HepG2 (cell line): ENCODE measurements around the gene SEL1L2.

Experiments
- CTCF ChIP-seq: sonication (generic); formaldehyde crosslinking; IDR thresholded peaks from 2 replicates; pipeline ENCODE4 v1.5.0; 2020; ENCODE audit warnings: mild to moderate bottlenecking, missing genetic modification reagents, moderate library complexity
- DMAP1 ChIP-seq: IDR thresholded peaks from 2 replicates; pipeline ENCODE4 v1.6.1; 2016
- GATAD2A ChIP-seq: IDR thresholded peaks from 2 replicates; pipeline ENCODE4 v1.6.1; 2016
- MAX ChIP-seq: IDR thresholded peaks from 2 replicates; pipeline ENCODE4 v1.6.1; 2012; ENCODE audit warnings: inconsistent platforms
- MLLT10 ChIP-seq: sonication (generic); formaldehyde crosslinking; IDR thresholded peaks from 2 replicates; pipeline ENCODE4 v1.4.0; 2020; ENCODE audit warnings: missing genetic modification reagents
- POLR2A ChIP-seq, 2 experiments: IDR thresholded peaks; 2 replicates each; pipeline ENCODE4 v1.6.1; 2011; ENCODE audit warnings: low read depth in 2 of 2, low read length in 2 of 2, mild to moderate bottlenecking in 1 of 2, moderate library complexity in 1 of 2; ENCODE audit not compliant: insufficient read depth in 1 of 2
- RELA ChIP-seq: sonication (generic); formaldehyde crosslinking; IDR thresholded peaks from 2 replicates; pipeline ENCODE4 v1.4.0; 2020; ENCODE audit warnings: missing genetic modification reagents
- SP2 ChIP-seq: sonication (generic); formaldehyde crosslinking; IDR thresholded peaks from 2 replicates; pipeline ENCODE4 v1.5.1; 2020; ENCODE audit warnings: mild to moderate bottlenecking, missing genetic modification reagents
- TCF12 ChIP-seq, 2 experiments: fragments of 450-650 bp in 1 of 2; sonication (generic) in 1 of 2; formaldehyde crosslinking in 1 of 2; IDR thresholded peaks; 2 replicates each; pipeline versions ENCODE4 v1.6.1 to v1.8.0; 2017 to 2022; ENCODE audit warnings: antibody characterized with exemption in 1 of 2, mild to moderate bottlenecking in 1 of 2, missing genetic modification reagents in 1 of 2, moderate library complexity in 1 of 2

GRCh38 chr20:14033310-14033709 is 42.9 kb upstream of the SEL1L2 start:
- TF ChIP-seq GATAD2A (CRISPR knock-in tag) (no peak), CTCF (CRISPR knock-in tag) (no peak), SP2 (no peak), MLLT10 (no peak), POLR2A (IDR thresholded peaks at IDR 0.05; ENCODE audit: insufficient read depth in 1 of 2, low read depth in 2 of 2, low read length in 2 of 2) (no peak), MAX (no peak), RELA (no peak), TCF12 (IDR thresholded peaks at IDR 0.05) (no peak), TCF12 (CRISPR knock-in tag; IDR thresholded peaks at IDR 0.05) (no peak), DMAP1 (no peak)
